ENCODE measurements around the gene IFNL1. TPM values are rescaled to one million over a fixed set of nuclear protein-coding genes. Genes with fewer than 3 reads are reported as not detected.

IFNL1 gene
- total RNA-seq, 1 experiment from 2014 or later, result 0.57 TPM

DNA sequence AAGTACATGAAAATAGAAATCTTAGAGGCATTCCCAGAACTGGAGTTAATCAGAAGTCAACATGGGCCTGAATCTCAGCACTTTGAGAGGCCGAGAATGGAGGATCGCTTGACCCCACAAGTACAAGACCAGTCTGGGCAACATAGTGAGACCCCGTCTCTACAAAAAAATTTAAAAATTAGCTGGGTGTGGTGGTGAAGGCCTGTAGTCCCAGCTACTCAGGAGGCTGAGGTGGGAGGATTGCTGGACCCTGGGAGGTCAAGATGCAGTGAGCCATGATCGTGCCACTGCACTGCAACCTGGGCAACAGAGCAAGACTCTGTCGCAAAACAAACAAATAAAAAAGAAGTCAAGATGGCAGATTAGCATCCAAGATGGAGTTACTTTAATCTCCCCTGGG is 19.5 kb upstream of the IFNL1 start:
- Histone ChIP-seq H3K27me3 (ENCODE audit: control insufficient read depth, insufficient read depth, low read length) (peaks cover 8% of the 10 kb centered on the region; the same call in 1 of the 2 replicates), H3K9me3 (ENCODE audit: control insufficient read depth, insufficient read depth, low read depth, low read length) (peaks cover 3% of the 10 kb centered on the region; the same call in 1 of the 2 replicates), H3K4me1 (ENCODE audit: control insufficient read depth, insufficient read depth, low read length) (no peaks in the 10 kb centered on the region), H3K4me3 (ENCODE audit: low read depth in 2 of 2, low read length in 2 of 2) (no peak overlapping the region), H3K36me3 (ENCODE audit: control insufficient read depth, insufficient read depth, low read length) (no peaks in the 10 kb centered on the region), H3K27ac (ENCODE audit: low read length) (no peak overlapping the region)
- CTCF ChIA-PET, result no interaction called here
- in situ Hi-C loops (cut with HindIII; ENCODE audit: low pct_unique_long_range_greater_than_20kb, low sequenced_read_pairs), result no loop called here
- BruUV-seq (replicated peaks), result no TSS peak
- POLR2A ChIA-PET, result interaction anchor here (0.7 kb wide), 1 partner anchor 135 kb away, joined by 4 read pairs; no protein-coding TSS in a partner anchor
- TF ChIP-seq SIN3A (IDR thresholded peaks at IDR 0.05; ENCODE audit: borderline replicate concordance, insufficient read depth, low read depth, low read length) (no peak), POLR2AphosphoS5 (IDR thresholded peaks at IDR 0.05; ENCODE audit: low read depth, low read length) (no peak), REST (IDR thresholded peaks at IDR 0.05; ENCODE audit: insufficient read depth in 1 of 2, low read depth in 2 of 2, low read length in 1 of 2) (no peak), TCF7L2 (IDR thresholded peaks at IDR 0.05; ENCODE audit: low read depth, low read length) (no peak)
- TF ChIP-seq, protein P1, sequence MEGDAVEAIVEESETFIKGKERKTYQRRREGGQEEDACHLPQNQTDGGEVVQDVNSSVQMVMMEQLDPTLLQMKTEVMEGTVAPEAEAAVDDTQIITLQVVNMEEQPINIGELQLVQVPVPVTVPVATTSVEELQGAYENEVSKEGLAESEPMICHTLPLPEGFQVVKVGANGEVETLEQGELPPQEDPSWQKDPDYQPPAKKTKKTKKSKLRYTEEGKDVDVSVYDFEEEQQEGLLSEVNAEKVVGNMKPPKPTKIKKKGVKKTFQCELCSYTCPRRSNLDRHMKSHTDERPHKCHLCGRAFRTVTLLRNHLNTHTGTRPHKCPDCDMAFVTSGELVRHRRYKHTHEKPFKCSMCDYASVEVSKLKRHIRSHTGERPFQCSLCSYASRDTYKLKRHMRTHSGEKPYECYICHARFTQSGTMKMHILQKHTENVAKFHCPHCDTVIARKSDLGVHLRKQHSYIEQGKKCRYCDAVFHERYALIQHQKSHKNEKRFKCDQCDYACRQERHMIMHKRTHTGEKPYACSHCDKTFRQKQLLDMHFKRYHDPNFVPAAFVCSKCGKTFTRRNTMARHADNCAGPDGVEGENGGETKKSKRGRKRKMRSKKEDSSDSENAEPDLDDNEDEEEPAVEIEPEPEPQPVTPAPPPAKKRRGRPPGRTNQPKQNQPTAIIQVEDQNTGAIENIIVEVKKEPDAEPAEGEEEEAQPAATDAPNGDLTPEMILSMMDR (IDR thresholded peaks at IDR 0.05), result no peak
- intact Hi-C loops (cut with micrococcal nuclease; ENCODE audit: unreplicated experiment), result no loop called here
- DNase-seq (ENCODE audit: low read depth, low spot score), result no peak
- no peak for ATAC-seq

DNA sequence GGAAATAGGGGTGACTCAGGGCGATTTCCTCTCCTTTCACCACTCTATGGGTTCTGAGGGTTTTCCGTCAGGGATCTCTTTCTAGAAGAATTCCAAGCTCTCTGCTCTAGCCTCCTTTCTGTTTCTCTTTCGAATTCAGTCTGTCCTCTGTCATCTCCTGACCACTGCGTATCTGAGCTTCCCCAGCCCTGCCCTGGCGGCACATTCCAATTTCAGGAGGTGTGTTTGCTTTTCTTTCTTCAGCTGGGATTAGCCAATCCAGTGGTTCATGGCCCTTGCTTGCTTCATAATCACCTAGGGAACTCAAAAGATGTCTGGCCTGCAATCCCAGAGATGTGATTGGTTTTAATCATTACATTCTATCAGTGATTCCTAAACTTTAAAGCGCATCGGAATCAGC is 18.6 kb upstream of the IFNL1 start:
- TF ChIP-seq REST (IDR thresholded peaks at IDR 0.05; ENCODE audit: insufficient read depth in 1 of 2, low read depth in 2 of 2, low read length in 1 of 2) (no peak), SIN3A (IDR thresholded peaks at IDR 0.05; ENCODE audit: borderline replicate concordance, insufficient read depth, low read depth, low read length) (no peak), POLR2AphosphoS5 (IDR thresholded peaks at IDR 0.05; ENCODE audit: low read depth, low read length) (no peak), TCF7L2 (IDR thresholded peaks at IDR 0.05; ENCODE audit: low read depth, low read length) (no peak)
- TF ChIP-seq, protein P1 (IDR thresholded peaks at IDR 0.05), result no peak
- DNase-seq (ENCODE audit: low read depth, low spot score), result no peak
- in situ Hi-C loops (cut with HindIII; ENCODE audit: low pct_unique_long_range_greater_than_20kb, low sequenced_read_pairs) (no loop called here), intact Hi-C loops (cut with micrococcal nuclease; ENCODE audit: unreplicated experiment) (no loop called here)
- ChIA-PET CTCF (interaction anchor here (0.6 to 1.0 kb wide), 2 partner anchors 33 to 39 kb away, joined by 3 read pairs; no protein-coding TSS in a partner anchor), POLR2A (interaction anchor here (0.6 kb wide), 1 partner anchor 80 kb away, joined by 3 read pairs; no protein-coding TSS in a partner anchor)
- peaks cover 6% of the 10 kb centered on the region; the same call in 1 of the 2 replicates for H3K9me3 ChIP-seq (ENCODE audit: control insufficient read depth, insufficient read depth, low read depth, low read length)
- no peaks in the 10 kb centered on the region for H3K36me3 ChIP-seq (ENCODE audit: control insufficient read depth, insufficient read depth, low read length)
- H3K27ac ChIP-seq (ENCODE audit: low read length), result no peak overlapping the region
- H3K4me1 ChIP-seq (ENCODE audit: control insufficient read depth, insufficient read depth, low read length), result no peaks in the 10 kb centered on the region
- peak; percentile 27 for ATAC-seq
- H3K27me3 ChIP-seq (ENCODE audit: control insufficient read depth, insufficient read depth, low read length), result peaks cover 8% of the 10 kb centered on the region; the same call in 1 of the 2 replicates
- no TSS peak for BruUV-seq (replicated peaks)
- H3K4me3 ChIP-seq (ENCODE audit: low read depth in 2 of 2, low read length in 2 of 2), result no peak overlapping the region

Data from Panc1 (cell line).